Naive thymus-derived CD8-positive, alpha-beta T cell (primary cell): ENCODE data around the gene MED15. TPM values are rescaled to one million over a fixed set of nuclear protein-coding genes. Genes with fewer than 3 reads are reported as not detected.
"Not testable (repeated sequence)": the region's sequence is repeated elsewhere in the genome, so short reads cannot be mapped to it uniquely, and the experiment has no call there.

Experiments
- ATAC-seq, 2 donors: fragments of 150-1000 bp; cut with Tn5 transposase in 1 of 2; sonication (Bioruptor Pico), chemical (Tn5 transposase) in 1 of 2; 1 replicate in 1 of 2; 2 replicates in 1 of 2; pipeline ENCODE4 v1.10.0; 2021; ENCODE audit warnings: mild to moderate bottlenecking in 2 of 2, moderate library complexity in 2 of 2
- POLR2A ChIA-PET: fragments of 350-600 bp; sonication (Branson Sonifier 250); formaldehyde crosslinking; loops from one replicate; lab custom pipeline; 2021; ENCODE audit warnings: antibody characterized with exemption; lab: Charles Lee
- DNase-seq, 10 donors: peaks; one replicate each; pipeline versions ENCODE4 v3.0.0 to v3.0.0-alpha.2; 2020 to 2022
- H3K27ac Mint-ChIP-seq, 10 donors: one replicate each; pipeline ENCODE4 v1.8.0; 2020 to 2022; ENCODE audit warnings: mild to moderate bottlenecking in 10 of 10, mixed read lengths in 10 of 10, moderate library complexity in 4 of 10, inconsistent platforms in 1 of 10
- H3K27me3 Mint-ChIP-seq, 5 donors: one replicate each; pipeline ENCODE4 v1.8.0; 2021 to 2022; ENCODE audit warnings: mixed read lengths in 5 of 5
- H3K36me3 Mint-ChIP-seq, 3 donors: one replicate each; pipeline ENCODE4 v1.8.0; 2020 to 2022; ENCODE audit warnings: mixed read lengths in 3 of 3, mild to moderate bottlenecking in 2 of 3, inconsistent platforms in 1 of 3
- H3K4me1 Mint-ChIP-seq, 4 donors: one replicate each; pipeline ENCODE4 v1.8.0; 2021 to 2022; ENCODE audit warnings: mixed read lengths in 4 of 4
- H3K4me3 Mint-ChIP-seq, 10 donors: one replicate each; pipeline ENCODE4 v1.8.0; 2020 to 2022; ENCODE audit warnings: mild to moderate bottlenecking in 10 of 10, mixed read lengths in 10 of 10, moderate library complexity in 6 of 10, inconsistent platforms in 1 of 10
- H3K9me3 Mint-ChIP-seq, 9 donors: one replicate each; pipeline ENCODE4 v1.8.0; 2020 to 2022; ENCODE audit warnings: mixed read lengths in 9 of 9, mild to moderate bottlenecking in 3 of 9, inconsistent platforms in 1 of 9, moderate library complexity in 1 of 9
- polyA plus RNA-seq, 3 donors: library from polyadenylated mRNA; unstranded; fragments of 300-500 nt; fragmentation: Illumina TruSeq; gene quantifications; one replicate each; pipeline ENCODE4 v1.2.3, GENCODE V29; 2021
- total RNA-seq, 8 experiments: library from RNA in 2 of 8; stranded (reverse) in 2 of 8; gene quantifications; one replicate each; pipeline ENCODE4 v1.2.3 and lab custom pipeline; 2021 to 2026

Gene MED15
- total and polyA plus RNA-seq, 5 experiments from 2014 or later = 25.4 to 327 (median 85.2) TPM

- ATAC-seq (peak in 1 of 2 donors; percentile 9), DNase-seq (no peak)
- Mint-ChIP-seq H3K4me1 (peaks cover 9 to 14% (median 12%) of the 10 kb centered on the region in 4 donors), H3K4me3 (no peak overlapping the region), H3K27ac (peak overlapping the region in 5 of 10 donors; percentile 31 to 84 (median 67)), H3K36me3 (peaks cover 0 to 19% (median 4%) of the 10 kb centered on the region in 3 donors), H3K9me3 (no peaks in the 10 kb centered on the region), H3K27me3 (no peaks in the 10 kb centered on the region)
- POLR2A ChIA-PET = interaction anchor here (1.4 to 1.6 kb wide), 2 partner anchors 12 to 39 kb away, joined by 3 to 5 read pairs; no protein-coding TSS in a partner anchor
Observed at GRCh38 chr22:20589614-20590476, 82.4 kb downstream of the MED15 start.

GRCh38 chr22:20590477-20591294, 83.3 kb downstream of the MED15 start:
- H3K27me3 Mint-ChIP-seq = no peaks in the 10 kb centered on the region
- ATAC-seq = no peak
- peak overlapping the region in 5 of 10 donors; percentile 53 to 71 (median 70) for H3K27ac Mint-ChIP-seq
- H3K4me3 Mint-ChIP-seq = no peak overlapping the region
- peaks cover 0 to 12% (median 2%) of the 10 kb centered on the region in 3 donors for H3K36me3 Mint-ChIP-seq
- POLR2A ChIA-PET = interaction anchor here (1.3 to 1.6 kb wide), 2 partner anchors 21 to 40 kb away, joined by 3 to 5 read pairs; no protein-coding TSS in a partner anchor
- peaks cover 9 to 14% (median 12%) of the 10 kb centered on the region in 4 donors for H3K4me1 Mint-ChIP-seq
- no peak for DNase-seq
- no peaks in the 10 kb centered on the region for H3K9me3 Mint-ChIP-seq

- POLR2A ChIA-PET = interaction anchor here (1.3 kb wide), 1 partner anchor 22 kb away, joined by 3 read pairs; no protein-coding TSS in a partner anchor
- DNase-seq (no peak), ATAC-seq (no peak)
- Mint-ChIP-seq H3K4me3 (no peak overlapping the region), H3K27me3 (no peaks in the 10 kb centered on the region), H3K27ac (peak overlapping the region in 3 of 10 donors; percentile 56 to 71 (median 70)), H3K9me3 (no peaks in the 10 kb centered on the region), H3K4me1 (peaks cover 9 to 14% (median 12%) of the 10 kb centered on the region in 4 donors), H3K36me3 (peaks cover 0 to 11% (median 2%) of the 10 kb centered on the region in 3 donors)
Observed at GRCh38 chr22:20591295-20591645, 83.9 kb downstream of the MED15 start.

GRCh38 chr22:20591660-20592310, 84.4 kb downstream of the MED15 start:
- Mint-ChIP-seq H3K4me1 (peaks cover 9 to 14% (median 12%) of the 10 kb centered on the region in 4 donors), H3K27ac (peak overlapping the region in 1 of 10 donors; percentile 56), H3K4me3 (no peak overlapping the region), H3K36me3 (peaks cover 0 to 6% (median under 1%) of the 10 kb centered on the region in 3 donors), H3K27me3 (no peaks in the 10 kb centered on the region), H3K9me3 (no peaks in the 10 kb centered on the region)
- ATAC-seq (no peak), DNase-seq (no peak)
- POLR2A ChIA-PET = interaction anchor here (1.3 kb wide), 1 partner anchor 22 kb away, joined by 3 read pairs; no protein-coding TSS in a partner anchor

GRCh38 chr22:20594038-20594437, 86.6 kb downstream of the MED15 start:
- H3K36me3 Mint-ChIP-seq, ATAC-seq, POLR2A ChIA-PET: not testable (repeated sequence)

GRCh38 chr22:20594486-20594885, 87.1 kb downstream of the MED15 start:
- ATAC-seq, H3K27me3 Mint-ChIP-seq, H3K4me1 Mint-ChIP-seq, H3K9me3 Mint-ChIP-seq, DNase-seq, H3K36me3 Mint-ChIP-seq, H3K4me3 Mint-ChIP-seq: not testable (repeated sequence)
- POLR2A ChIA-PET = interaction anchor here (0.7 kb wide), 1 partner anchor 10 kb away, joined by 3 read pairs; no protein-coding TSS in a partner anchor
- peak overlapping the region in 2 of 10 donors; percentile 63 to 70 for H3K27ac Mint-ChIP-seq

More at GRCh38 chr22:20594038-20594437, 86.6 kb downstream of the MED15 start:
- DNase-seq, H3K27me3 Mint-ChIP-seq, H3K4me3 Mint-ChIP-seq, H3K4me1 Mint-ChIP-seq, H3K9me3 Mint-ChIP-seq: not testable (repeated sequence)
- H3K27ac Mint-ChIP-seq = peak overlapping the region in 3 of 10 donors; percentile 21 to 70 (median 40)

- H3K9me3 Mint-ChIP-seq = no peaks in the 10 kb centered on the region
- H3K36me3 Mint-ChIP-seq = no peaks in the 10 kb centered on the region
- POLR2A ChIA-PET = no interaction called here
- H3K27me3 Mint-ChIP-seq = no peaks in the 10 kb centered on the region
- H3K4me3 Mint-ChIP-seq = no peak overlapping the region
- ATAC-seq = no peak
- H3K27ac Mint-ChIP-seq = no peak overlapping the region
- DNase-seq = no peak
- H3K4me1 Mint-ChIP-seq = peaks cover 6 to 8% (median 8%) of the 10 kb centered on the region in 4 donors
Observed at GRCh38 chr22:20595461-20595860, 88.1 kb downstream of the MED15 start.

GRCh38 chr22:20599117-20599516, 91.7 kb downstream of the MED15 start:
- H3K27me3 Mint-ChIP-seq = no peaks in the 10 kb centered on the region
- POLR2A ChIA-PET = interaction anchor here (1.8 kb wide), 1 partner anchor 13 kb away, joined by 3 read pairs; no protein-coding TSS in a partner anchor
- peaks cover 0 to 5% (median 3%) of the 10 kb centered on the region in 4 donors for H3K4me1 Mint-ChIP-seq
- no peaks in the 10 kb centered on the region for H3K9me3 Mint-ChIP-seq
- DNase-seq (no peak), ATAC-seq (no peak)
- no peak overlapping the region for H3K4me3 Mint-ChIP-seq
- H3K36me3 Mint-ChIP-seq = no peaks in the 10 kb centered on the region
- no peak overlapping the region for H3K27ac Mint-ChIP-seq

- Mint-ChIP-seq H3K4me3 (no peak overlapping the region), H3K27ac (peak overlapping the region in 2 of 10 donors; percentile 21 to 75), H3K9me3 (no peaks in the 10 kb centered on the region), H3K27me3 (no peaks in the 10 kb centered on the region), H3K4me1 (peaks cover 0 to 7% (median 4%) of the 10 kb centered on the region in 4 donors), H3K36me3 (no peaks in the 10 kb centered on the region)
- POLR2A ChIA-PET = interaction anchor here (1.8 kb wide), 1 partner anchor 14 kb away, joined by 3 read pairs; no protein-coding TSS in a partner anchor
- no peak for DNase-seq
- no peak for ATAC-seq
Observed at GRCh38 chr22:20600137-20600673, 92.8 kb downstream of the MED15 start.

GRCh38 chr22:20601308-20601707, 93.9 kb downstream of the MED15 start:
- no peaks in the 10 kb centered on the region for H3K27me3 Mint-ChIP-seq
- no peak overlapping the region for H3K4me3 Mint-ChIP-seq
- DNase-seq (no peak), ATAC-seq (no peak)
- H3K27ac Mint-ChIP-seq = no peak overlapping the region
- H3K9me3 Mint-ChIP-seq = no peaks in the 10 kb centered on the region
- POLR2A ChIA-PET = no interaction called here
- no peaks in the 10 kb centered on the region for H3K36me3 Mint-ChIP-seq
- H3K4me1 Mint-ChIP-seq = peaks cover 9 to 17% (median 9%) of the 10 kb centered on the region in 4 donors

GRCh38 chr22:20602609-20603164, 95.3 kb downstream of the MED15 start:
- Mint-ChIP-seq H3K27me3 (no peaks in the 10 kb centered on the region), H3K4me1 (peaks cover 9 to 22% (median 13%) of the 10 kb centered on the region in 4 donors), H3K9me3 (no peaks in the 10 kb centered on the region), H3K36me3 (no peaks in the 10 kb centered on the region), H3K4me3 (no peak overlapping the region), H3K27ac (peak overlapping the region in 1 of 10 donors; percentile 8)
- ATAC-seq (no peak), DNase-seq (no peak)
- POLR2A ChIA-PET = no interaction called here
